ENCODE data around the gene KRTAP5-1.
"Not testable (repeated sequence)": the region's sequence is repeated elsewhere in the genome, so short reads cannot be mapped to it uniquely, and the experiment has no call there.

The KRTAP5-1 gene

GRCh38 chr11:1603629-1604028, 18.5 kb upstream of the KRTAP5-1 start:
- Histone ChIP-seq H3K9me3 (no peaks in the 10 kb centered on the region), H3K27me3 (no peaks in the 10 kb centered on the region), H3K4me2 (no peak overlapping the region), H3K4me1 (peaks cover 12% of the 10 kb centered on the region; the same call in 1 of the 2 replicates), H4K20me1 (no peaks in the 10 kb centered on the region), H3K9ac (no peak overlapping the region), H3K27ac (no peak overlapping the region), H3K4me3 (no peak overlapping the region), H3K36me3 (no peaks in the 10 kb centered on the region)
- TF ChIP-seq Cebpa-rat (IDR thresholded peaks at IDR 0.05) = no peak

GRCh38 chr11:1601663-1602062, 16.6 kb upstream of the KRTAP5-1 start:
- H3K36me3 ChIP-seq, H3K4me2 ChIP-seq, H3K9me3 ChIP-seq, H3K9ac ChIP-seq, H3K4me3 ChIP-seq, H3K27me3 ChIP-seq, H4K20me1 ChIP-seq, H3K27ac ChIP-seq: not testable (repeated sequence)
- peaks cover 14% of the 10 kb centered on the region; the same call in 1 of the 2 replicates for H3K4me1 ChIP-seq

GRCh38 chr11:1600626-1601025, 15.5 kb upstream of the KRTAP5-1 start:
- Histone ChIP-seq H4K20me1 (no peaks in the 10 kb centered on the region), H3K4me2 (no peak overlapping the region), H3K4me1 (peaks cover 14% of the 10 kb centered on the region; the same call in 1 of the 2 replicates), H3K4me3 (no peak overlapping the region), H3K27me3 (no peaks in the 10 kb centered on the region), H3K36me3 (no peaks in the 10 kb centered on the region), H3K9me3 (no peaks in the 10 kb centered on the region), H3K9ac (no peak overlapping the region), H3K27ac (no peak overlapping the region)
- no peak for TF ChIP-seq Cebpa-rat (IDR thresholded peaks at IDR 0.05)

GRCh38 chr11:1598816-1599215, 13.7 kb upstream of the KRTAP5-1 start:
- H3K27me3 ChIP-seq = no peaks in the 10 kb centered on the region
- no peak for TF ChIP-seq Cebpa-rat (IDR thresholded peaks at IDR 0.05)
- no peaks in the 10 kb centered on the region for H3K36me3 ChIP-seq
- H3K4me1 ChIP-seq = peaks cover 14% of the 10 kb centered on the region; the same call in 1 of the 2 replicates
- H3K9ac ChIP-seq = no peak overlapping the region
- H3K9me3 ChIP-seq = no peaks in the 10 kb centered on the region
- no peak overlapping the region for H3K27ac ChIP-seq
- no peaks in the 10 kb centered on the region for H4K20me1 ChIP-seq
- no peak overlapping the region for H3K4me2 ChIP-seq
- H3K4me3 ChIP-seq = no peak overlapping the region

GRCh38 chr11:1598406-1598805, 13.3 kb upstream of the KRTAP5-1 start:
- not testable (repeated sequence) for H3K4me3 ChIP-seq, H3K9ac ChIP-seq, H4K20me1 ChIP-seq, H3K9me3 ChIP-seq, H3K36me3 ChIP-seq, H3K27me3 ChIP-seq, H3K4me2 ChIP-seq, H3K27ac ChIP-seq
- H3K4me1 ChIP-seq = peaks cover 14% of the 10 kb centered on the region; the same call in 1 of the 2 replicates

GRCh38 chr11:1597994-1598380, 12.9 kb upstream of the KRTAP5-1 start, which contains the start of gene KRTAP5-2:
TSS of gene KRTAP5-2 (minus strand) at chr11:1598294. CDS start at chr11:1598250, 44 bp downstream.
- no peak within 1 kb of the TSS for H3K4me3 ChIP-seq
- no peak for TF ChIP-seq Cebpa-rat (IDR thresholded peaks at IDR 0.05)
- H3K27ac ChIP-seq = no peak within 1 kb of the TSS
- peak within 1 kb of the TSS; percentile 34; the same call in 1 of the 2 replicates for H3K4me2 ChIP-seq
- no peaks in the 10 kb centered on the region for H3K9me3 ChIP-seq
- H3K9ac ChIP-seq = no peak within 1 kb of the TSS
- H3K36me3 ChIP-seq = no peaks in the 10 kb centered on the region
- peaks cover 14% of the 10 kb centered on the region; the same call in 1 of the 2 replicates for H3K4me1 ChIP-seq
- no peaks in the 10 kb centered on the region for H4K20me1 ChIP-seq
- no peaks in the 10 kb centered on the region for H3K27me3 ChIP-seq

- Histone ChIP-seq H3K27me3 (no peaks in the 10 kb centered on the region), H3K4me1 (peaks cover 14% of the 10 kb centered on the region; the same call in 1 of the 2 replicates), H3K9ac (no peak overlapping the region), H3K9me3 (no peaks in the 10 kb centered on the region), H3K4me3 (no peak overlapping the region), H3K4me2 (peak overlapping the region; percentile 34; the same call in 1 of the 2 replicates), H4K20me1 (no peaks in the 10 kb centered on the region), H3K36me3 (no peaks in the 10 kb centered on the region), H3K27ac (no peak overlapping the region)
- no peak for TF ChIP-seq Cebpa-rat (IDR thresholded peaks at IDR 0.05)
Measured at GRCh38 chr11:1597331-1597993, 12.4 kb upstream of the KRTAP5-1 start.

GRCh38 chr11:1596576-1597121, 11.6 kb upstream of the KRTAP5-1 start:
- not testable (repeated sequence) for H3K4me3 ChIP-seq, H3K9me3 ChIP-seq, H3K9ac ChIP-seq, H3K36me3 ChIP-seq, H3K27ac ChIP-seq, H3K4me2 ChIP-seq, H4K20me1 ChIP-seq, H3K27me3 ChIP-seq
- H3K4me1 ChIP-seq = peaks cover 14% of the 10 kb centered on the region; the same call in 1 of the 2 replicates

- not testable (repeated sequence) for H3K4me2 ChIP-seq, H3K27ac ChIP-seq, H4K20me1 ChIP-seq, H3K36me3 ChIP-seq, H3K4me3 ChIP-seq, H3K9ac ChIP-seq, H3K9me3 ChIP-seq, H3K27me3 ChIP-seq
- peaks cover 14% of the 10 kb centered on the region; the same call in 1 of the 2 replicates for H3K4me1 ChIP-seq
Measured at GRCh38 chr11:1595994-1596575, 11.0 kb upstream of the KRTAP5-1 start.

- Histone ChIP-seq H4K20me1 (no peaks in the 10 kb centered on the region), H3K27me3 (no peaks in the 10 kb centered on the region), H3K4me2 (no peak overlapping the region), H3K36me3 (no peaks in the 10 kb centered on the region), H3K27ac (no peak overlapping the region), H3K9me3 (no peaks in the 10 kb centered on the region), H3K4me3 (no peak overlapping the region), H3K9ac (no peak overlapping the region), H3K4me1 (peaks cover 34% of the 10 kb centered on the region)
- TF ChIP-seq Cebpa-rat (IDR thresholded peaks at IDR 0.05) = no peak
Measured at GRCh38 chr11:1592628-1593027, 7.5 kb upstream of the KRTAP5-1 start.

Measured in BLaER1 (cell line).